Psoas muscle (tissue), 8 donors: ENCODE results near the gene TMEM266. TPM values are rescaled to one million over a fixed set of nuclear protein-coding genes. Genes with fewer than 3 reads are reported as not detected.

Source experiments
- ATAC-seq, 4 donors: fragments of 200-7000 bp; cut with Tn5 transposase; one replicate each; pipeline ENCODE4 v1.9.1; 2020; ENCODE audit warnings: moderate library complexity in 3 of 4, mild to moderate bottlenecking in 2 of 4
- DNase-seq, 2 donors: peaks; one replicate each; pipeline ENCODE4 v3.0.0-alpha.2; 2020
- H3K27ac ChIP-seq: fragments of 200-600 bp; one replicate; pipeline ENCODE4 v1.8.0; 2022
- H3K27me3 ChIP-seq, 3 donors: fragments of 200-600 bp in 1 of 3; one replicate each; pipeline versions ENCODE4 v1.6.1 to v1.8.0; 2013 to 2022; ENCODE audit warnings: low read length in 2 of 3, mild to moderate bottlenecking in 2 of 3, moderate library complexity in 1 of 3; ENCODE audit not compliant: insufficient read depth in 3 of 3
- H3K36me3 ChIP-seq, 2 donors: fragments of 200-600 bp in 1 of 2; one replicate each; pipeline versions ENCODE4 v1.6.1 to v1.8.0; 2013 to 2022; ENCODE audit warnings: low read depth in 1 of 2, mild to moderate bottlenecking in 1 of 2, moderate library complexity in 1 of 2; ENCODE audit not compliant: insufficient read depth in 1 of 2
- H3K4me1 ChIP-seq: fragments of 200-600 bp; one replicate; pipeline ENCODE4 v1.8.0; 2022
- H3K4me3 ChIP-seq: fragments of 200-600 bp; one replicate; pipeline ENCODE4 v1.8.0; 2022; ENCODE audit warnings: mild to moderate bottlenecking
- H3K9me3 ChIP-seq: fragments of 200-600 bp; one replicate; pipeline ENCODE4 v1.8.0; 2022
- WGBS, 3 donors: extraction: QIAGEN DNeasy Blood & Tissue Kit; methylation state at CpG; one replicate each; pipeline versions ENCODE4 v1.1.6 to v1.1.7; 2013; 5-methylcytosine and 5-hydroxymethylcytosine counted together
- intact Hi-C, 2 donors: fragments of 100-400 bp; cut with DNase I; formaldehyde crosslinking; loops; one replicate each; pipeline versions ENCODE4 v1.11.0 to v1.14.2; 2022
- polyA plus RNA-seq, 3 donors: library from polyadenylated mRNA; stranded (reverse); fragments of 200-250 nt; gene quantifications; one replicate each; pipeline ENCODE4 v1.2.3, GENCODE V29; 2013
- total RNA-seq, 4 donors: library from RNA; stranded (reverse); fragmentation: NEBNext Ultra II Directional in 2 of 4; extraction: Animal tissue kit (Norgen Biotek cat#: 25700) in 2 of 4; gene quantifications; one replicate each; pipeline versions ENCODE4 v1.2.1 to v1.2.4, GENCODE V29; 2021 to 2023
- TF ChIP-seq, protein P1 (sequence below): fragments of 200-600 bp; IDR thresholded peaks from one replicate; pipeline ENCODE4 v1.8.0; 2022; ENCODE audit warnings: antibody characterized with exemption
- donor health status: healthy with polysubstance abuse.
- donor health status: DM: no; HTN: no; CAD: no; lungs with moderate emphysema.
- donor health status: Bipolar disorder and iron deficiency.
- donor health status: healthy.
- donor health status: DM: yes; HTN: yes; CAD: no.
- donor health status: DM: no; HTN: no; CAD: no.
- donor health status: DM: no; HTN: no; CAD: no.
- donor health status: DM: yes; HTN: yes; CAD: no.

Gene TMEM266
- total and polyA plus RNA-seq, 7 donors: 0.87 to 12.1 (median 5.6) TPM

DNA sequence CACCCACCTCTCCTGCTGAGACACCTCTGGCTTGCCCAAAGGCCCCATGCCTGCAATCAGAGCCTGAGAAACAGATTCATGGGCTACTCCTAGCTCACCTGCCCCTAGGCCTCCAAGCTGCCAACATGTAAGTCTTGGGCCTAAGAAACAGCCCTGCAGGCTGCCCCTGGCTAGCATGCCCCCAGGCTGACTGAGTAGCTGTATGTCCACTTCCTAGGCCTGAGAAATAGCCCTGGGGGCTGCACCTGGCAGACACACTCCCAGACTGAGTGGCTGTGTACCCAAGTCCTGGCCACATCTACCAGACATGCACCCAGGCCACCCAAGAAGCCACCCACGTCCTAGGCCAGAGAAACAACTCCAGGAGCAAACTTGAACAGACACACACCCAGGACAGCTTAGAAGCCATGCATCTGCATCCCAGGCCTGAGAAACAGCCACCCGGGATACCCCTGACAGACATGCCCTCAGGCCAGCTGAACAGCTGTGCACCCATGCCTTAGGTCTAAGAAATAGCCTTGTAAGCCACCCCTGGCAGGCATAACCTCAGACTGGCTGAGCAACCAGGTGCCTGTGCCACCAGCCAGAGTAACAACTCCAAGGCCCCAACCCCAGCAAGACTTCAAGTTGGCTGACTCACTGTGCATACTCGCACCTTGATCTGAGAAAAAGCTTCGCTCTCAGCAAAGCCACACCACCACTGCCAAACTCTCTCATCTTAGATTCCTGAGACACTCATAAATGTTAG is 35.6 kb upstream of the TMEM266 start:
- intact Hi-C loops: no loop called here
- H3K4me1 ChIP-seq: no peaks in the 10 kb centered on the region
- H3K4me3 ChIP-seq: no peak overlapping the region
- TF ChIP-seq, protein P1, sequence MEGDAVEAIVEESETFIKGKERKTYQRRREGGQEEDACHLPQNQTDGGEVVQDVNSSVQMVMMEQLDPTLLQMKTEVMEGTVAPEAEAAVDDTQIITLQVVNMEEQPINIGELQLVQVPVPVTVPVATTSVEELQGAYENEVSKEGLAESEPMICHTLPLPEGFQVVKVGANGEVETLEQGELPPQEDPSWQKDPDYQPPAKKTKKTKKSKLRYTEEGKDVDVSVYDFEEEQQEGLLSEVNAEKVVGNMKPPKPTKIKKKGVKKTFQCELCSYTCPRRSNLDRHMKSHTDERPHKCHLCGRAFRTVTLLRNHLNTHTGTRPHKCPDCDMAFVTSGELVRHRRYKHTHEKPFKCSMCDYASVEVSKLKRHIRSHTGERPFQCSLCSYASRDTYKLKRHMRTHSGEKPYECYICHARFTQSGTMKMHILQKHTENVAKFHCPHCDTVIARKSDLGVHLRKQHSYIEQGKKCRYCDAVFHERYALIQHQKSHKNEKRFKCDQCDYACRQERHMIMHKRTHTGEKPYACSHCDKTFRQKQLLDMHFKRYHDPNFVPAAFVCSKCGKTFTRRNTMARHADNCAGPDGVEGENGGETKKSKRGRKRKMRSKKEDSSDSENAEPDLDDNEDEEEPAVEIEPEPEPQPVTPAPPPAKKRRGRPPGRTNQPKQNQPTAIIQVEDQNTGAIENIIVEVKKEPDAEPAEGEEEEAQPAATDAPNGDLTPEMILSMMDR: no peak
- 75 to 83% (median 81%) methylated on average over 4 of the region's 4 CpGs for WGBS, 3 donors
- no peaks in the 10 kb centered on the region for H3K36me3 ChIP-seq
- no peak for DNase-seq
- peaks cover 8% of the 10 kb centered on the region for H3K9me3 ChIP-seq
- peak in 1 of 4 donors; percentile 11 for ATAC-seq
- no peak overlapping the region for H3K27ac ChIP-seq
- H3K27me3 ChIP-seq: no peaks in the 10 kb centered on the region

DNA sequence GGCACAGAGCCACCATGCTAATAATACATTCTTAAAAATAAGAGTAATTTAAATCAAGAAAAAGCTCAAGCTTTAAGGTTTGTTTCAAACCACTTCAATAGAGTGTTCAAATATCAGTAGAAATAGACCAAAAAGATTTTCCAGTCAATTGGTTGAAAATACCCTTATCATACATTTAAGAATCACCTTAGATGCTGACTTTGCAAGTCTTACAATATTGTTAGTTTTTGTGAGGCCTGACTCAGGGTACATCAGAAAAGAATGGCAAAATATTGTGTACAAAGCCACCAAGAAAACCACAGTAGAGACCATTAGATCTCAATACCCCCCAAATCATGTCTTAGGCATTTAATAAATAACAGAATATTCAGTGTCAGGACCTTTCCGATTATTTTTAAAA is 27.7 kb upstream of the TMEM266 start:
- no peak overlapping the region for H3K27ac ChIP-seq
- 88 to 90% (median 89%) methylated on average over 1 of the region's 1 CpG for WGBS, 3 donors
- intact Hi-C loops: no loop called here
- no peak overlapping the region for H3K4me3 ChIP-seq
- no peaks in the 10 kb centered on the region for H3K9me3 ChIP-seq
- no peaks in the 10 kb centered on the region for H3K4me1 ChIP-seq
- ATAC-seq (no peak), DNase-seq (no peak)
- TF ChIP-seq, protein P1: no peak
- H3K27me3 ChIP-seq: no peaks in the 10 kb centered on the region
- no peaks in the 10 kb centered on the region for H3K36me3 ChIP-seq

DNA sequence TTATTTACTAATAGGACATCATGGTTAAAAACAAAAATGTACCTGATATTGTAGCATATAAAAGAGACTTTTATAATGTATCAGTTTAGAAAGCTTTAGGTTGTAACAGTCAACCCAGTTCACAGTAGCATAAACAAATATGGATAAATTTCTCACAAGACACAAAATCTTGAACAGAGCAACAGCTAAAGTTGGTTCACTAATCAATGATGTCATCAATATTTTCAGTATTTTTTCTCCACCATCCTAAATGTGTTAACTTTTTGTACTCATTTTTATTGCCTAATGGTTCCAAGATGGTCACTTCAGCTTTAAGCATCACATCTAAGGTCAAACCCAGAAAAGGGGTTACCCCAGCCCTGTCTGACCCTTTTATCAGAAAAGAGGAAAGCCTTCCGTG is 26.3 kb upstream of the TMEM266 start:
- 84 to 95% (median 89%) methylated on average over 1 of the region's 1 CpG for WGBS, 3 donors
- H3K27me3 ChIP-seq: no peaks in the 10 kb centered on the region
- H3K4me1 ChIP-seq: no peaks in the 10 kb centered on the region
- intact Hi-C loops: no loop called here
- TF ChIP-seq, protein P1: no peak
- ATAC-seq (no peak), DNase-seq (no peak)
- no peaks in the 10 kb centered on the region for H3K36me3 ChIP-seq
- no peak overlapping the region for H3K27ac ChIP-seq
- no peaks in the 10 kb centered on the region for H3K9me3 ChIP-seq
- H3K4me3 ChIP-seq: no peak overlapping the region

- TF ChIP-seq, protein P1: no peak
- Histone ChIP-seq H3K27me3 (no peaks in the 10 kb centered on the region), H3K4me1 (no peaks in the 10 kb centered on the region), H3K4me3 (no peak overlapping the region), H3K27ac (no peak overlapping the region), H3K36me3 (no peaks in the 10 kb centered on the region), H3K9me3 (no peaks in the 10 kb centered on the region)
- DNase-seq (no peak), ATAC-seq (no peak)
- intact Hi-C loops: no loop called here
- WGBS, 3 donors: 81 to 85% (median 82%) methylated on average over 2 of the region's 2 CpGs
These were observed 25.7 kb upstream of the TMEM266 start for GRCh38 chr15:76034111-76034510.

DNA sequence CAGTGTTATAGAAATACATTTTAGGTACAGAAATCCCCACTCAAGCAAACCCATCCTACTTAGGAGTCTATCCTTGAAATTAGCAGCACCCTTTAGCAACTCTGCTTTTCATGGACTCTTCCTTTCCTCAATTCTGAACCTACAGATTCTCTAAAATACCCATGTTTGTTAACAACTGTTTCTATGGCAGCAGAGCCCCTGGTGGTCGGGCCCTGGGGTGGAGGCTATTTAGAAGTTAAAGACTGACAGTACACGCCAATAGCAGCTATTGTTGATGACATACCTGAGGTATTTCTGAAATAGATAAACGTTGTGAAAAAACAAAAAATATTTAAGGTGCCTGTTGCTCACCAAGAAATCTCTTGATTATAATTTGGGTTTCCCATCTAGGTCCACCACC is 24.2 kb upstream of the TMEM266 start:
- H3K27ac ChIP-seq: no peak overlapping the region
- DNase-seq (no peak), ATAC-seq (no peak)
- no peaks in the 10 kb centered on the region for H3K4me1 ChIP-seq
- no peaks in the 10 kb centered on the region for H3K27me3 ChIP-seq
- TF ChIP-seq, protein P1: no peak
- no peak overlapping the region for H3K4me3 ChIP-seq
- H3K9me3 ChIP-seq: no peaks in the 10 kb centered on the region
- intact Hi-C loops: no loop called here
- WGBS, 3 donors: 43 to 51% (median 47%) methylated on average over 3 of the region's 3 CpGs
- no peaks in the 10 kb centered on the region for H3K36me3 ChIP-seq
